HG03108 (cell line): Measurements from ENCODE around the gene SMAD6.

Source experiments
- ATAC-seq: cut with Tn5 transposase; IDR thresholded peaks from one replicate; pipeline ENCODE4 v1.9.1; 2021; ENCODE audit warnings: moderate library complexity; ENCODE audit not compliant: unreplicated experiment

Gene SMAD6

GRCh38 chr15:66773129-66773873 is 71.3 kb downstream of the SMAD6 start:
- no peak for ATAC-seq

DNA sequence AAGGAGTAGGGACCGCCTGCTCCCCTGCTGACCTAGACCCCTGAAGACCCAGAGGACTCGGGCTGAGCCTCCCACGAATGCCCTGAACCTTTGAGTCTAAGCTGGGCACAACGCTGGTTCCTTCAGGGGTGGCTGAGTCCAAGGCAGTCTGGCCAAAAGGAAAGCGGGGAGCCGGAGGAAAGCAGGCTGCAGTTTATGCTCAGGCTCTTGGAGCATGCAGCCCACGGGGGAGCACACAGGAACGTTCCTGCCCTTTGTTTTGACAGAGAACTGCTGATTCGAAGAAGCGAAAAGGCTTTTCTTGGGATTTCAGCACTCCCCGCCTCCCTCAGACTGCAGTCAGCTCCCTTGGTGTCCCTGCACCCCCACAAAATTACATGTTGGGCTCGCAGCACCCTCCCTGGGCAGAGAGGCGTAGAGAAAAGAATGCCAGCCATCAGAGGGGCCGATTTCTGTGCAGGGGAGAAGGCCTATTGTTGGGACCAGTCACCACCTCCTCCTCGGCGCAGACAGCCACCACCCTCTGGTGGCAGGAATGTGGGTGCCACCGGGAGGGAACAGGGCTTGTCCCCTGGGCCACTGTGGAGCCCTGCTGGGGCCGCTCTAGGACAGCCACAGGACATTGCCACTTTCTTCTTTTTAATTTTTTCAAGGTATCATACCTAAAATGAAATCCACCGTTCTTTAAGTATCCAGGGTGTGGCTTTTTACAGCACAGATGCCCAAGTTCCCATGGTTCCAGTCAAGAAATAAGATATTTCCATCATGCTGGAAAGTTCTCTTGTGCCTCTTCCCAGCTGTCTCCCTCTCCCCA is 72.2 kb downstream of the SMAD6 start:
- no peak for ATAC-seq

DNA sequence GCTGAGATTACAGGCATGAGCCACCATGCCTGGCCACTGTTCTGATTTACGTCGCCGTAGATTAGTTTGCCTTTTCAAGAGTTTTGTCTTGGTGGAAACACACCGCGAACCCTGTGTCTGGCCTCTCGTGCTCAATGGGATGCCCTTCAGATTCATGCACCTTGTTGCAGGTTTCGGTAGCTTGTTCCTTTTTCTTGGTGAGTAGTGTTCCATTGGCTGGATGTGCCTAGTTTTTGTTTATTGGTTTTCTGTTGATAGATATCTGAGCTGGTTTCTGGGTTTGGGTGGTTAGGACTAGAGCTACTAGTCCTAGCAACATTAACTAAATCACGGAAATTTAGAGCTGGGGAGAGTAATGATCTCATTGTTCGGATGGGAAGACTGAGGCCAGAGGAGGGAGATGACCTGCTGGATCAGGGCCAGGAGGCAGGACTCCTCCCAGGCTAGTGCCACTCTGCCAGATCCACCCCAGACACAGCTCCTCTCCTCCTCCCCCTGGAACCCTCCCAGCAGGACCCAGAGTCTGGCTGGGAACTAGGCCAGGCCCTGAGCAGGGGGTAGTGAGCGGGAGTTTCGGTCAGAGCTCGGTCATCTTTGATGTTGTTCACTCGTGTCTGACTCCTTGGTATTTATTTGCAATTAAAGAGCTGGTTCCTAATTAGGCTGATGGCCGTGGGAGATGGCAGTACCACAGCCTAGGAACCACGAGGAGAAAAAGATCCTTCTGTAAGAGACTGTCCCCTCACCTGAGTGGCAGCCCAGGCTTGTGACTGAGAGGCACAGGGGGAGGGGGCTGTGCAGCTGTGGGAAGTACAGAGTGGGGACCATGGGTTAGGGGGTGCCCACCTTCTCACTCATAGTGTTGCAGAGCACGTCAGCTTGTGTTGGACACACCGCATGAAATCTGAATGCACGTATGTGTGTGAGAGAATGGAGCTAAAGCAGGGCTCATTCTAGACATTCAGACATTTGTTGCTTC is 73.4 kb downstream of the SMAD6 start:
- ATAC-seq: no peak

- no peak for ATAC-seq
Measured at GRCh38 chr15:66777054-66777453, 75.0 kb downstream of the SMAD6 start.

GRCh38 chr15:66777596-66778313 is 75.7 kb downstream of the SMAD6 start:
- ATAC-seq: no peak

- ATAC-seq: no peak
Measured at GRCh38 chr15:66778314-66778665, 76.3 kb downstream of the SMAD6 start.

DNA sequence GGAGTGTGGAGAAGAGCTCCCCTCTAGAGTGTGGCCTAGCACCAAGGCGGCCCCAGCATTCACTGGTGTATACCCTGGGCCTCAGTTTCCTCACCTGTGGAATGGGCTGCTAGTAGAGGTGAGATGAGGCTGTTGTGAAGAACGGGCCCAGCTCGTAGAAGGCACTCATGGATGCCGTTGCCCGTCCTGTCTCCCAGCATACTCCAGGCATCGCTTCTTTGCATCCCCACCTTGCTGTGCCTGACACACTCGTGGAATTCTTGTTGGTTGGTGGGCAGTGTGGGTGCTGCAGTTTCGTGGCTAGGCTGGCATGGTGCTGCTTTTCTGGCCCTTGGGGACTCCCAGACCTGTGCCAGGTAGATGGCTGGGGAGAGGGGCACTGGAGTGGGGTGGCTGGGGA is 76.7 kb downstream of the SMAD6 start:
- no peak for ATAC-seq

- no peak for ATAC-seq
Measured at GRCh38 chr15:66779331-66780009, 77.4 kb downstream of the SMAD6 start.

GRCh38 chr15:66780172-66780972 is 78.3 kb downstream of the SMAD6 start:
- no peak for ATAC-seq

DNA sequence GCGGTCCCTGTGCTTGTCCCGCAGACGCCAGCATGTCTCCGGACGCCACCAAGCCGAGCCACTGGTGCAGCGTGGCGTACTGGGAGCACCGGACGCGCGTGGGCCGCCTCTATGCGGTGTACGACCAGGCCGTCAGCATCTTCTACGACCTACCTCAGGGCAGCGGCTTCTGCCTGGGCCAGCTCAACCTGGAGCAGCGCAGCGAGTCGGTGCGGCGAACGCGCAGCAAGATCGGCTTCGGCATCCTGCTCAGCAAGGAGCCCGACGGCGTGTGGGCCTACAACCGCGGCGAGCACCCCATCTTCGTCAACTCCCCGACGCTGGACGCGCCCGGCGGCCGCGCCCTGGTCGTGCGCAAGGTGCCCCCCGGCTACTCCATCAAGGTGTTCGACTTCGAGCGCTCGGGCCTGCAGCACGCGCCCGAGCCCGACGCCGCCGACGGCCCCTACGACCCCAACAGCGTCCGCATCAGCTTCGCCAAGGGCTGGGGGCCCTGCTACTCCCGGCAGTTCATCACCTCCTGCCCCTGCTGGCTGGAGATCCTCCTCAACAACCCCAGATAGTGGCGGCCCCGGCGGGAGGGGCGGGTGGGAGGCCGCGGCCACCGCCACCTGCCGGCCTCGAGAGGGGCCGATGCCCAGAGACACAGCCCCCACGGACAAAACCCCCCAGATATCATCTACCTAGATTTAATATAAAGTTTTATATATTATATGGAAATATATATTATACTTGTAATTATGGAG is 79.1 kb downstream of the SMAD6 start:
- no peak for ATAC-seq

DNA sequence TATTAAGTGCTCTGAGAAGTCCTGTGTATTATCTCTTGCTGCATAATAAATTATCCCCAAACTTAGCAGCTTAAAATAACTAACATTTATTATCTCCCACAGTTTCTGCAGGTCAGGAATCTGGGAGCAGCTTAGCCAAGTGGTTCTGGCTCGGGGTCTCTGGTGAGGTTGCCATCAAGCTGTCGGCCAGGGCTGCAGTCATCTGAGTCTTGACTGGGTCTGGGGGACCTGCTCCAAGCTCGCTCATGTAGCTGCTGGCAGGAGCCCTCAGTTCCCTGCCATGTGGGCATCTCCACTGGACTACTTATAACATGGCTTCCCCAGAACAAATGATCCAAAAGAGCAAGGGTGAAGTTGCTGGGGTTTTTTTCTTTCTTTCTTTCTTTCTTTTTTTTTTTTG is 80.7 kb downstream of the SMAD6 start:
- ATAC-seq: no peak

- ATAC-seq: no peak
Measured at GRCh38 chr15:66783314-66783713, 81.3 kb downstream of the SMAD6 start.

GRCh38 chr15:66783725-66784124 is 81.7 kb downstream of the SMAD6 start:
- ATAC-seq: no peak

DNA sequence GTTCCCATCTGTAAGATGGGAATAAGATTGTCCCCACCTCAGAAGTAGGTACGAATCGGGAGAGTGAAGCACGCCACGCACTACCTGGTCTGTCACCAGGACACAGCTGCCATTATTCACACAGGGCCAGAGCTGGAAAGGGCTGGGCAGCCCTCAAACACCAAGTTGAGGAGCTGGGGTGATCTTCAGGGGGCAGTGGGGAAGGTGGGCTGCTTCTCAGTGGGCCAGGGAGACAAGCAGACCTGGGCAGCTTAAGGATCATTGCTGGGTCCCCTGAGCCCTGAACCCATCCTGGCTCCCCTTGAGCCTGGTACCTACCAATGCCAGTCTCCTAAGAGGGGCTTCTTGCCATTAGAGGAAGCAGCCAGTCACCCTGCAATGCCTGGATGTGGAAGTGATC is 82.1 kb downstream of the SMAD6 start:
- no peak for ATAC-seq

DNA sequence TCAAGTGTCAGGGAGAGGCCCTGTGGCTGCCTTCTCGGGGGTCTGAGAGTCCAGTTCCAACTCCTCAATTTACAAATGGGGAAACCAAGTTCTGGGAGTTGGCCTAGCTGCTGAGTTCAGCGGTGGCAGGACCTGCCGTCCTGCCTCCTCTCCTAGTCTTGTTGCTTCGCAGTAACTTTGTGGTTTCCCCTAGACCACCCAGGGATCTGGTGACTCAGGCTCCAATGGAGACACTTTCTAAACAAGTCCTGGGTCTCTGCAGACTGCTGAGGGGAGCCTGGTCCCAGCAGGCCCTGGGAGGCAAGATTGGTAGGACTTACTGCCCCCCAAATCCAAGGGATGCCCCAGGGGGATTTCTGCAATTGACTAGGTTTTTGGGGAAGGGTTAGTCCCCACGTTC is 83.6 kb downstream of the SMAD6 start:
- no peak for ATAC-seq

- ATAC-seq: no peak
Measured at GRCh38 chr15:66786222-66786621, 84.2 kb downstream of the SMAD6 start.

DNA sequence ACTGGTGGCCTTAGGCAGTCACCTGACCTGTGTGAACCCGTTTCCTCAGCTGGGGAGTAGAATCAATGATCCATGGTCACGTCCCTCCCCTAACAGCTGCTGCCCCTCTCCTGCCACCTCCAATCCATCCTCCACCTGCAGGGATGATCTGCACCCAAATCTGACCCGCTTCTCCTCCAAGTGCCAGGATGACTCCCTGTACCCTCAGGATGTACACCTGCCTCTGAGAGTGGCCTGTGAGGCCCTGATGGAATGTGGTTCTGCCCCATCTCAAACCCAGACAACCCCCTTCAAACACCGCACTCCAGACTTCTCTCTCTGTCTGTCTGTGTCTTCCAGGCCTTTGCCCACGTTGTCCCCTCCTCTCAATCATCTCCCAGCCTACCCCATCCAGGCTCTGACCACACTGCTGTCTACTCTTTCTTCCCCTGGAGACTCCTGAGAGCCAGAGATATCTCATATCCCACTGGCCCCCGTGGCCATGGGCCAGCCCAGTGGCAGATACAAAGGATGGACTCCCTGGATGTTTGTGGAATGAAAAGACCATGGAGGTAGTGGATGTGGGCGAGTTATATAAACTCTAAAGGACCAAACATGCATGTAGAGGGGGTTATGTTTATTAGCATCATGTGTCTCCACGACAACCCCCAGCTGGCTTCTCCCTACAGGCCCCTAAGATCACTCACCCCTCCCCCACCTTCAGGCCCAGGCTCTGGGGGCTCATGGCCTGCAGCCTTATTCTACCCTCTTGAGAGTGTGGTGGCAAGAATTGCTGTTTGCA is 84.9 kb downstream of the SMAD6 start:
- no peak for ATAC-seq

GRCh38 chr15:66787489-66787871 is 85.4 kb downstream of the SMAD6 start:
- ATAC-seq: no peak
